Subcutaneous abdominal adipose tissue (tissue), 5 donors: ENCODE results near the gene REC114.
"Not testable (repeated sequence)": the region's sequence is repeated elsewhere in the genome, so short reads cannot be mapped to it uniquely, and the experiment has no call there.

Experiments used
- H3K27ac ChIP-seq: one replicate; pipeline ENCODE4 v1.7.0; 2013; ENCODE audit warnings: low read depth, mild to moderate bottlenecking, inconsistent platforms, low read length, moderate library complexity
- H3K27me3 ChIP-seq, 5 donors: one replicate each; pipeline ENCODE4 v1.7.0; 2013; ENCODE audit warnings: low read length in 5 of 5, inconsistent platforms in 1 of 5; ENCODE audit not compliant: control insufficient read depth in 5 of 5, insufficient read depth in 4 of 5
- H3K36me3 ChIP-seq, 5 donors: one replicate each; pipeline ENCODE4 v1.7.0; 2013; ENCODE audit warnings: low read length in 5 of 5; ENCODE audit not compliant: control insufficient read depth in 5 of 5, insufficient read depth in 5 of 5
- H3K4me1 ChIP-seq, 5 donors: one replicate each; pipeline ENCODE4 v1.7.0; 2013; ENCODE audit warnings: low read length in 5 of 5, mild to moderate bottlenecking in 3 of 5, moderate library complexity in 1 of 5; ENCODE audit not compliant: control insufficient read depth in 5 of 5, insufficient read depth in 5 of 5
- H3K4me3 ChIP-seq, 5 donors: one replicate each; pipeline ENCODE4 v1.7.0; 2013; ENCODE audit warnings: low read length in 5 of 5, low read depth in 1 of 5
- H3K9ac ChIP-seq, 5 donors: one replicate each; pipeline ENCODE4 v1.7.0; 2013; ENCODE audit warnings: low read length in 5 of 5, mild to moderate bottlenecking in 4 of 5, moderate library complexity in 3 of 5
- H3K9me3 ChIP-seq, 5 donors: one replicate each; pipeline ENCODE4 v1.7.0; 2013; ENCODE audit warnings: low read length in 5 of 5; ENCODE audit not compliant: control insufficient read depth in 5 of 5
- donor health status: healthy.
- donor health status: healthy.
- donor health status: healthy.
- donor health status: healthy.
- donor health status: healthy.

Gene REC114

GRCh38 chr15:73480050-73480449, 37.1 kb downstream of the REC114 start:
- peaks cover 0 to 5% (median 3%) of the 10 kb centered on the region in 5 donors for H3K9me3 ChIP-seq
- no peak overlapping the region for H3K27ac ChIP-seq
- no peaks in the 10 kb centered on the region for H3K36me3 ChIP-seq
- H3K27me3 ChIP-seq = peaks cover 0 to 2% (median 0%) of the 10 kb centered on the region in 5 donors
- H3K4me1 ChIP-seq = peaks cover 0 to 11% (median 0%) of the 10 kb centered on the region in 5 donors
- no peak overlapping the region for H3K4me3 ChIP-seq
- H3K9ac ChIP-seq = no peak overlapping the region

GRCh38 chr15:73482166-73482565, 39.2 kb downstream of the REC114 start:
- peaks cover 0 to 2% (median 0%) of the 10 kb centered on the region in 5 donors for H3K27me3 ChIP-seq
- H3K36me3 ChIP-seq = no peaks in the 10 kb centered on the region
- H3K27ac ChIP-seq = no peak overlapping the region
- H3K9me3 ChIP-seq = no peaks in the 10 kb centered on the region
- H3K4me1 ChIP-seq = peaks cover 0 to 18% (median 0%) of the 10 kb centered on the region in 5 donors
- H3K9ac ChIP-seq = no peak overlapping the region
- no peak overlapping the region for H3K4me3 ChIP-seq

GRCh38 chr15:73483053-73483452, 40.1 kb downstream of the REC114 start:
- Histone ChIP-seq H3K4me1 (peaks cover 0 to 18% (median 0%) of the 10 kb centered on the region in 5 donors), H3K9me3 (no peaks in the 10 kb centered on the region), H3K36me3 (no peaks in the 10 kb centered on the region), H3K9ac (no peak overlapping the region), H3K4me3 (no peak overlapping the region), H3K27ac (no peak overlapping the region), H3K27me3 (no peaks in the 10 kb centered on the region)

- Histone ChIP-seq H3K27me3 (no peaks in the 10 kb centered on the region), H3K9ac (no peak overlapping the region), H3K36me3 (no peaks in the 10 kb centered on the region), H3K4me3 (no peak overlapping the region), H3K4me1 (peaks cover 0 to 18% (median 0%) of the 10 kb centered on the region in 5 donors), H3K9me3 (no peaks in the 10 kb centered on the region), H3K27ac (no peak overlapping the region)
Observed at GRCh38 chr15:73485372-73485771, 42.4 kb downstream of the REC114 start.

GRCh38 chr15:73485885-73486284, 42.9 kb downstream of the REC114 start:
- not testable (repeated sequence) for H3K27ac ChIP-seq, H3K9ac ChIP-seq

GRCh38 chr15:73488698-73489097, 45.7 kb downstream of the REC114 start:
- Histone ChIP-seq H3K9me3 (no peaks in the 10 kb centered on the region), H3K9ac (no peak overlapping the region), H3K36me3 (no peaks in the 10 kb centered on the region), H3K4me1 (peaks cover 0 to 18% (median 0%) of the 10 kb centered on the region in 5 donors), H3K4me3 (no peak overlapping the region), H3K27me3 (no peaks in the 10 kb centered on the region), H3K27ac (no peak overlapping the region)

More at GRCh38 chr15:73485885-73486284, 42.9 kb downstream of the REC114 start:
- H3K9me3 ChIP-seq, H3K4me3 ChIP-seq, H3K36me3 ChIP-seq, H3K27me3 ChIP-seq: not testable (repeated sequence)
- H3K4me1 ChIP-seq = peaks cover 0 to 18% (median 0%) of the 10 kb centered on the region in 5 donors

GRCh38 chr15:73493922-73494321, 51.0 kb downstream of the REC114 start:
- no peak overlapping the region for H3K27ac ChIP-seq
- no peaks in the 10 kb centered on the region for H3K4me1 ChIP-seq
- H3K4me3 ChIP-seq = no peak overlapping the region
- no peak overlapping the region for H3K9ac ChIP-seq
- H3K27me3 ChIP-seq = no peaks in the 10 kb centered on the region
- no peaks in the 10 kb centered on the region for H3K36me3 ChIP-seq
- no peaks in the 10 kb centered on the region for H3K9me3 ChIP-seq

- Histone ChIP-seq H3K4me3 (no peak overlapping the region), H3K4me1 (no peaks in the 10 kb centered on the region), H3K27ac (no peak overlapping the region), H3K27me3 (no peaks in the 10 kb centered on the region), H3K9ac (no peak overlapping the region), H3K9me3 (no peaks in the 10 kb centered on the region), H3K36me3 (no peaks in the 10 kb centered on the region)
Observed at GRCh38 chr15:73495181-73495580, 52.2 kb downstream of the REC114 start.

- H3K4me3 ChIP-seq = no peak overlapping the region
- H3K9ac ChIP-seq = no peak overlapping the region
- no peaks in the 10 kb centered on the region for H3K27me3 ChIP-seq
- no peaks in the 10 kb centered on the region for H3K36me3 ChIP-seq
- no peak overlapping the region for H3K27ac ChIP-seq
- H3K9me3 ChIP-seq = no peaks in the 10 kb centered on the region
- no peaks in the 10 kb centered on the region for H3K4me1 ChIP-seq
Observed at GRCh38 chr15:73500696-73501095, 57.7 kb downstream of the REC114 start.

GRCh38 chr15:73504885-73505284, 61.9 kb downstream of the REC114 start:
- H3K9me3 ChIP-seq = no peaks in the 10 kb centered on the region
- no peaks in the 10 kb centered on the region for H3K36me3 ChIP-seq
- H3K27ac ChIP-seq = no peak overlapping the region
- no peak overlapping the region for H3K9ac ChIP-seq
- H3K4me3 ChIP-seq = no peak overlapping the region
- H3K27me3 ChIP-seq = no peaks in the 10 kb centered on the region
- H3K4me1 ChIP-seq = no peaks in the 10 kb centered on the region

- Histone ChIP-seq H3K27ac (no peak overlapping the region), H3K4me3 (no peak overlapping the region), H3K9ac (no peak overlapping the region), H3K27me3 (no peaks in the 10 kb centered on the region), H3K9me3 (no peaks in the 10 kb centered on the region), H3K4me1 (no peaks in the 10 kb centered on the region), H3K36me3 (no peaks in the 10 kb centered on the region)
Observed at GRCh38 chr15:73515527-73515926, 72.6 kb downstream of the REC114 start.
